Measurements from ENCODE around the gene RC3H2.

GRCh38 chr9:122816163-122816867, 88.8 kb downstream of the RC3H2 start:
- TF ChIP-seq CTCF (IDR thresholded peaks at IDR 0.05; ENCODE audit: poor library complexity): no peak
- TF ChIP-seq EZH2 (IDR thresholded peaks at IDR 0.05; ENCODE audit: borderline replicate concordance): no peak
- no peak for TF ChIP-seq EZH2phosphoT487 (IDR thresholded peaks at IDR 0.05; ENCODE audit: low read depth, severe bottlenecking, unreplicated experiment)

Data from hepatocyte (in vitro differentiated cells).